Measurements from ENCODE around the gene RSPO3. TPM values are rescaled to one million over a fixed set of nuclear protein-coding genes. Genes with fewer than 3 reads are reported as not detected.

The RSPO3 gene
- total RNA-seq, 1 donor from 2014 or later, result 2.6 TPM

GRCh38 chr6:127114214-127114760 lies 4.2 kb upstream of the RSPO3 start:
- H3K9me3 ChIP-seq (ENCODE audit: insufficient read depth, low read depth, low read length), result no peaks in the 10 kb centered on the region
- H3K79me2 ChIP-seq (ENCODE audit: insufficient read depth, low read length), result no peaks in the 10 kb centered on the region
- no peak overlapping the region for H3K4me3 ChIP-seq (ENCODE audit: insufficient read depth, low read depth, low read length)
- H3K27me3 ChIP-seq (ENCODE audit: insufficient read depth, low read length), result peaks cover 35% of the 10 kb centered on the region
- H3K9me3 Mint-ChIP-seq (ENCODE audit: unreplicated experiment), result peaks cover 1% of the 10 kb centered on the region
- H3K4me2 ChIP-seq (ENCODE audit: low read length), result no peak overlapping the region
- no peak for FAIRE-seq
- H2AFZ ChIP-seq (ENCODE audit: low read depth, low read length), result no peak overlapping the region
- TF ChIP-seq, protein P1, sequence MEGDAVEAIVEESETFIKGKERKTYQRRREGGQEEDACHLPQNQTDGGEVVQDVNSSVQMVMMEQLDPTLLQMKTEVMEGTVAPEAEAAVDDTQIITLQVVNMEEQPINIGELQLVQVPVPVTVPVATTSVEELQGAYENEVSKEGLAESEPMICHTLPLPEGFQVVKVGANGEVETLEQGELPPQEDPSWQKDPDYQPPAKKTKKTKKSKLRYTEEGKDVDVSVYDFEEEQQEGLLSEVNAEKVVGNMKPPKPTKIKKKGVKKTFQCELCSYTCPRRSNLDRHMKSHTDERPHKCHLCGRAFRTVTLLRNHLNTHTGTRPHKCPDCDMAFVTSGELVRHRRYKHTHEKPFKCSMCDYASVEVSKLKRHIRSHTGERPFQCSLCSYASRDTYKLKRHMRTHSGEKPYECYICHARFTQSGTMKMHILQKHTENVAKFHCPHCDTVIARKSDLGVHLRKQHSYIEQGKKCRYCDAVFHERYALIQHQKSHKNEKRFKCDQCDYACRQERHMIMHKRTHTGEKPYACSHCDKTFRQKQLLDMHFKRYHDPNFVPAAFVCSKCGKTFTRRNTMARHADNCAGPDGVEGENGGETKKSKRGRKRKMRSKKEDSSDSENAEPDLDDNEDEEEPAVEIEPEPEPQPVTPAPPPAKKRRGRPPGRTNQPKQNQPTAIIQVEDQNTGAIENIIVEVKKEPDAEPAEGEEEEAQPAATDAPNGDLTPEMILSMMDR (IDR thresholded peaks at IDR 0.05; ENCODE audit: insufficient read depth, low read depth, low read length), result no peak
- TF ChIP-seq EZH2 (IDR thresholded peaks at IDR 0.05; ENCODE audit: insufficient read depth, low read length), result no peak
- no peak overlapping the region for H3K4me3 Mint-ChIP-seq (ENCODE audit: unreplicated experiment)
- H4K20me1 ChIP-seq (ENCODE audit: insufficient read depth, low read length), result no peaks in the 10 kb centered on the region
- no peaks in the 10 kb centered on the region for H3K36me3 Mint-ChIP-seq (ENCODE audit: low read depth, unreplicated experiment)
- peaks cover 21% of the 10 kb centered on the region for H3K27me3 Mint-ChIP-seq (ENCODE audit: low read depth, unreplicated experiment)
- peaks cover 12% of the 10 kb centered on the region for H3K4me1 Mint-ChIP-seq (ENCODE audit: low read depth, unreplicated experiment)
- DNase-seq (ENCODE audit: low read depth), result no peak
- H3K36me3 ChIP-seq (ENCODE audit: insufficient read depth, low read length), result no peaks in the 10 kb centered on the region
- H3K27ac ChIP-seq (ENCODE audit: low read depth, low read length), result no peak overlapping the region
- H3K9ac ChIP-seq (ENCODE audit: low read length), result no peak overlapping the region
- no peak overlapping the region for H3K27ac Mint-ChIP-seq (ENCODE audit: unreplicated experiment)
- no peaks in the 10 kb centered on the region for H3K4me1 ChIP-seq (ENCODE audit: insufficient read depth, low read length)

- H3K27me3 ChIP-seq (ENCODE audit: insufficient read depth, low read length), result peaks cover 43% of the 10 kb centered on the region
- no peak overlapping the region for H3K4me3 Mint-ChIP-seq (ENCODE audit: unreplicated experiment)
- no peaks in the 10 kb centered on the region for H3K36me3 Mint-ChIP-seq (ENCODE audit: low read depth, unreplicated experiment)
- no peaks in the 10 kb centered on the region for H3K9me3 ChIP-seq (ENCODE audit: insufficient read depth, low read depth, low read length)
- no peak overlapping the region for H3K4me2 ChIP-seq (ENCODE audit: low read length)
- TF ChIP-seq, protein P1 (IDR thresholded peaks at IDR 0.05; ENCODE audit: insufficient read depth, low read depth, low read length), result no peak
- TF ChIP-seq EZH2 (IDR thresholded peaks at IDR 0.05; ENCODE audit: insufficient read depth, low read length), result no peak
- DNase-seq (ENCODE audit: low read depth) (no peak), FAIRE-seq (no peak)
- peaks cover 27% of the 10 kb centered on the region for H3K27me3 Mint-ChIP-seq (ENCODE audit: low read depth, unreplicated experiment)
- no peaks in the 10 kb centered on the region for H4K20me1 ChIP-seq (ENCODE audit: insufficient read depth, low read length)
- H3K9ac ChIP-seq (ENCODE audit: low read length), result no peak overlapping the region
- H3K27ac ChIP-seq (ENCODE audit: low read depth, low read length), result no peak overlapping the region
- peaks cover 8% of the 10 kb centered on the region for H3K4me1 ChIP-seq (ENCODE audit: insufficient read depth, low read length)
- H3K9me3 Mint-ChIP-seq (ENCODE audit: unreplicated experiment), result peaks cover 1% of the 10 kb centered on the region
- no peaks in the 10 kb centered on the region for H3K36me3 ChIP-seq (ENCODE audit: insufficient read depth, low read length)
- no peak overlapping the region for H3K27ac Mint-ChIP-seq (ENCODE audit: unreplicated experiment)
- H3K79me2 ChIP-seq (ENCODE audit: insufficient read depth, low read length), result no peaks in the 10 kb centered on the region
- no peak overlapping the region for H2AFZ ChIP-seq (ENCODE audit: low read depth, low read length)
- H3K4me1 Mint-ChIP-seq (ENCODE audit: low read depth, unreplicated experiment), result peaks cover 12% of the 10 kb centered on the region
- H3K4me3 ChIP-seq (ENCODE audit: insufficient read depth, low read depth, low read length), result no peak overlapping the region
Observed at GRCh38 chr6:127115084-127115655, 3.3 kb upstream of the RSPO3 start.

DNA sequence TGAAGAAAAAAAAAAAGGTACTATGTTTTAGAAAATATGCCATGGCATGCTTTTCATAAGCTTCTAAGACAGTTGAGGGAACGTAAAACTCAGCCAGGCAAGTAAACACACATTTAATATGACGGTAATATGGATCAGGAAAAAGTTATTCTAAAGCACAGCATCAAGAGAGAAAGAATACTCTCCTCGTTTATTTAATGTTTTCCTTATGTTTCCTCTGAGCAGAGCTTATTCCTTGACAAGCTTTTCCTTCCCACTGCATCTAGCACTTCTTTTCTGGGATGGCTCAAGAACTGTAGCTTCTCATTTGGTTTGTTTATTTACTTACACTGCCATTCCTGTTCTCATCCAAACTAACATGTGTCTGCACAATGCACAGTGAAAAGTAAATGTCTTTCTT lies 2.7 kb upstream of the RSPO3 start:
- Histone ChIP-seq H3K4me3 (ENCODE audit: insufficient read depth, low read depth, low read length) (no peak overlapping the region), H3K4me1 (ENCODE audit: insufficient read depth, low read length) (peaks cover 13% of the 10 kb centered on the region), H3K9ac (ENCODE audit: low read length) (no peak overlapping the region), H3K27ac (ENCODE audit: low read depth, low read length) (no peak overlapping the region), H3K79me2 (ENCODE audit: insufficient read depth, low read length) (no peaks in the 10 kb centered on the region), H4K20me1 (ENCODE audit: insufficient read depth, low read length) (no peaks in the 10 kb centered on the region), H3K4me2 (ENCODE audit: low read length) (no peak overlapping the region), H2AFZ (ENCODE audit: low read depth, low read length) (no peak overlapping the region), H3K9me3 (ENCODE audit: insufficient read depth, low read depth, low read length) (no peaks in the 10 kb centered on the region), H3K27me3 (ENCODE audit: insufficient read depth, low read length) (peaks cover 49% of the 10 kb centered on the region), H3K36me3 (ENCODE audit: insufficient read depth, low read length) (no peaks in the 10 kb centered on the region)
- Mint-ChIP-seq H3K27me3 (ENCODE audit: low read depth, unreplicated experiment) (peaks cover 29% of the 10 kb centered on the region), H3K36me3 (ENCODE audit: low read depth, unreplicated experiment) (no peaks in the 10 kb centered on the region), H3K27ac (ENCODE audit: unreplicated experiment) (no peak overlapping the region), H3K4me3 (ENCODE audit: unreplicated experiment) (no peak overlapping the region), H3K9me3 (ENCODE audit: unreplicated experiment) (peaks cover 1% of the 10 kb centered on the region), H3K4me1 (ENCODE audit: low read depth, unreplicated experiment) (peaks cover 12% of the 10 kb centered on the region)
- no peak for TF ChIP-seq EZH2 (IDR thresholded peaks at IDR 0.05; ENCODE audit: insufficient read depth, low read length)
- TF ChIP-seq, protein P1 (IDR thresholded peaks at IDR 0.05; ENCODE audit: insufficient read depth, low read depth, low read length), result no peak
- FAIRE-seq, result no peak
- no peak for DNase-seq (ENCODE audit: low read depth)
